GM12878 (cell line): Measurements from ENCODE around the gene CD58. TPM values are rescaled to one million over a fixed set of nuclear protein-coding genes. Genes with fewer than 3 reads are reported as not detected.
A peak's percentile ranks its signal among the peaks of the same experiment; 100 is the strongest.

Experiments
- ATAC-seq: fragments of 200-7000 bp; cut with Tn5 transposase; 3 replicates; pipeline ENCODE4 v1.9.1; 2020; ENCODE audit warnings: mild to moderate bottlenecking, moderate library complexity
- BruUV-seq: library from RNA; stranded (reverse); fragments of 400-500 nt; replicated peaks from 2 replicates; lab custom pipeline; 2021; lab: Mats Ljungman, UMichigan
- CTCF ChIA-PET: fragments of 300-600 bp; sonication (Branson Sonifier 250); formaldehyde crosslinking; extraction: SDS; loops from one replicate; lab custom pipeline; 2021; ENCODE audit warnings: inconsistent platforms; lab: Yijun Ruan, JAX
- POLR2A ChIA-PET: fragments of 350-600 bp; formaldehyde crosslinking; extraction: SDS; loops from one replicate; lab custom pipeline; 2021; ENCODE audit warnings: inconsistent platforms; lab: Charles Lee
- RAD21 ChIA-PET: fragments of 300-600 bp; sonication (Branson Sonifier 250); formaldehyde crosslinking; loops from one replicate; lab custom pipeline; 2023; ENCODE audit warnings: antibody characterized with exemption; ENCODE audit not compliant: unreplicated experiment; lab: Charles Lee
- SMC1A ChIA-PET: fragments of 300-600 bp; sonication (Branson Sonifier 250); formaldehyde crosslinking; loops from one replicate; lab custom pipeline; 2023; ENCODE audit not compliant: unreplicated experiment, uncharacterized antibody; lab: Charles Lee
- DNase-seq: peaks from one replicate; pipeline ENCODE4 v3.0.0-alpha.2; 2011; ENCODE audit warnings: low read depth, low spot score
- FAIRE-seq: peaks from 3 replicates; lab custom pipeline; 2011; peaks lifted over from hg19 to GRCh38; lab: Jason Lieb, UNC
- H2AFZ ChIP-seq: 2 replicates; pipeline ENCODE4 v1.6.0; 2011; ENCODE audit warnings: low read depth, low read length, control low read depth; ENCODE audit not compliant: control insufficient read depth
- H3K27ac ChIP-seq: 2 replicates; pipeline ENCODE4 v1.5.1; 2011; ENCODE audit warnings: control low read depth; ENCODE audit not compliant: control insufficient read depth, insufficient read depth
- H3K27me3 ChIP-seq, 2 experiments: replicated peaks in 1 of 2; 2 replicates each; pipeline versions ENCODE4 v1.6.0 to v1.6.1; 2011; ENCODE audit warnings: low read length in 1 of 2; ENCODE audit not compliant: control insufficient read depth in 2 of 2, insufficient read depth in 2 of 2
- H3K36me3 ChIP-seq, 2 experiments: 2 replicates each; pipeline ENCODE4 v1.5.1; 2011; ENCODE audit warnings: low read length in 1 of 2; ENCODE audit not compliant: control insufficient read depth in 2 of 2, insufficient read depth in 2 of 2
- H3K4me1 ChIP-seq: 2 replicates; pipeline ENCODE4 v1.6.1; 2011; ENCODE audit warnings: mild to moderate bottlenecking, low read length, moderate library complexity, mixed read lengths; ENCODE audit not compliant: control insufficient read depth, insufficient read depth
- H3K4me2 ChIP-seq: 2 replicates; pipeline ENCODE4 v1.6.0; 2011; ENCODE audit warnings: control low read depth; ENCODE audit not compliant: control insufficient read depth, insufficient read depth
- H3K4me3 ChIP-seq: fragments of 200-600 bp; sonication (generic); 2 replicates; pipeline ENCODE4 v1.5.1; 2016
- H3K79me2 ChIP-seq: 2 replicates; pipeline ENCODE4 v1.6.0; 2011; ENCODE audit warnings: low read length; ENCODE audit not compliant: control insufficient read depth, insufficient read depth
- H3K9ac ChIP-seq: 2 replicates; pipeline ENCODE4 v1.8.0; 2011; ENCODE audit warnings: low read length, control low read depth, mixed read lengths; ENCODE audit not compliant: control insufficient read depth, insufficient read depth
- H3K9me3 ChIP-seq: replicated peaks from 3 replicates; pipeline ENCODE4 v1.5.1; 2011; ENCODE audit warnings: mild to moderate bottlenecking, low read length; ENCODE audit not compliant: control insufficient read depth, insufficient read depth
- H4K20me1 ChIP-seq: 2 replicates; pipeline ENCODE4 v1.6.0; 2011; ENCODE audit not compliant: control insufficient read depth, insufficient read depth
- BCL11A ChIP-seq: IDR thresholded peaks from 2 replicates; pipeline ENCODE4 v1.6.1; 2011; ENCODE audit warnings: low read depth, low read length
- GABPA ChIP-seq: IDR thresholded peaks from 2 replicates; pipeline ENCODE4 v1.6.1; 2014; ENCODE audit warnings: antibody characterized with exemption, low read depth, mild to moderate bottlenecking, inconsistent platforms
- MTA3 ChIP-seq: IDR thresholded peaks from 2 replicates; pipeline ENCODE4 v1.6.1; 2012; ENCODE audit warnings: low read length, inconsistent platforms, borderline replicate concordance
- NFYB ChIP-seq: IDR thresholded peaks from 2 replicates; pipeline ENCODE4 v1.6.1; 2011; ENCODE audit warnings: low read depth, mild to moderate bottlenecking, low read length, improper control_type of control experiment, moderate library complexity; ENCODE audit not compliant: insufficient read depth
- POLR2AphosphoS5 ChIP-seq: IDR thresholded peaks from 2 replicates; pipeline ENCODE4 v1.6.1; 2011; ENCODE audit warnings: mild to moderate bottlenecking, low read length, inconsistent platforms
- SP1 ChIP-seq: IDR thresholded peaks from one replicate; pipeline ENCODE4 v1.6.1; 2011; ENCODE audit warnings: low read depth, low read length
- SUPT20H ChIP-seq: IDR thresholded peaks from 2 replicates; pipeline ENCODE4 v1.6.1; 2011; ENCODE audit warnings: low read depth, mild to moderate bottlenecking, low read length, moderate library complexity, borderline replicate concordance; ENCODE audit not compliant: control insufficient read depth
- ZBED1 ChIP-seq: IDR thresholded peaks from 2 replicates; pipeline ENCODE4 v1.6.1; 2016; ENCODE audit warnings: borderline replicate concordance
- WGBS: methylation state at CpG from one replicate; pipeline ENCODE4 v1.1.6; 2016; ENCODE audit warnings: low lambda C conversion rate; ENCODE audit not compliant: insufficient replicate concordance, insufficient coverage; ENCODE audit errors: missing lambda C conversion rate; 5-methylcytosine and 5-hydroxymethylcytosine counted together
- in situ Hi-C: fragments of 300-500 bp; cut with MboI; formaldehyde crosslinking; loops from 9 replicates; pipeline ENCODE4 v1.14.3; 2018; ENCODE audit warnings: mixed read lengths
- intact Hi-C: fragments of 100-400 bp; cut with micrococcal nuclease; formaldehyde crosslinking; loops from one replicate; pipeline ENCODE4 v1.14.2; 2022; ENCODE audit not compliant: unreplicated experiment
- polyA plus RNA-seq, 11 experiments: library from polyadenylated mRNA; depleted of rRNA in 4 of 11; unstranded in 6 of 11; stranded (reverse) in 5 of 11; fragments of >200 nt; fragmentation: Nextera tagmentation in 4 of 11; fragmentation: Illumina TruSeq in 1 of 11; extraction: Ambion mirVana in 4 of 11; extraction: Trizol in 1 of 11; gene quantifications; 1 replicate in 1 of 11; 2 replicates in 10 of 11; pipeline versions ENCODE4 v1.2.1 to v1.2.3, GENCODE V29; 2011 to 2016; ENCODE audit warnings: inconsistent platforms in 2 of 11, missing spikeins in 2 of 11, low read depth in 1 of 11
- total RNA-seq, 4 experiments: library from RNA; depleted of rRNA in 3 of 4; stranded (reverse); fragments of >200 nt in 3 of 4; fragmentation: Illumina TruSeq in 1 of 4; extraction: Trizol in 1 of 4; gene quantifications; 2 replicates each; pipeline versions ENCODE4 v1.2.1 to v1.2.3, GENCODE V29; 2013 to 2021
- TF ChIP-seq, protein P1 (sequence below): fragments of 450-650 bp; IDR thresholded peaks from 2 replicates; pipeline ENCODE4 v1.6.1; 2017; ENCODE audit warnings: mild to moderate bottlenecking, moderate library complexity
- TF ChIP-seq, protein P2 (sequence below): IDR thresholded peaks from 2 replicates; pipeline ENCODE4 v1.6.1; 2011; ENCODE audit warnings: mild to moderate bottlenecking, low read depth, low read length, moderate library complexity; ENCODE audit not compliant: insufficient replicate concordance
- TF ChIP-seq, protein P3 (sequence below): fragments of 450-650 bp; IDR thresholded peaks from 2 replicates; pipeline ENCODE4 v1.6.1; 2017; ENCODE audit warnings: mild to moderate bottlenecking
- TF ChIP-seq, protein P4 (sequence below): IDR thresholded peaks from 2 replicates; pipeline ENCODE4 v1.6.1; 2011; ENCODE audit warnings: borderline replicate concordance, low read depth, mild to moderate bottlenecking, moderate library complexity, low read length; ENCODE audit not compliant: insufficient read depth, poor library complexity, severe bottlenecking
- TF ChIP-seq, protein P5 (sequence below): IDR thresholded peaks from 2 replicates; pipeline ENCODE4 v1.6.1; 2012; ENCODE audit warnings: low read length, inconsistent platforms

CD58 gene
- total and polyA plus RNA-seq, 10 of the 15 experiments (the other 5 are each of a cell fraction or from before 2014, with no cell fraction given): 70.4 to 252 (median 129) TPM

DNA sequence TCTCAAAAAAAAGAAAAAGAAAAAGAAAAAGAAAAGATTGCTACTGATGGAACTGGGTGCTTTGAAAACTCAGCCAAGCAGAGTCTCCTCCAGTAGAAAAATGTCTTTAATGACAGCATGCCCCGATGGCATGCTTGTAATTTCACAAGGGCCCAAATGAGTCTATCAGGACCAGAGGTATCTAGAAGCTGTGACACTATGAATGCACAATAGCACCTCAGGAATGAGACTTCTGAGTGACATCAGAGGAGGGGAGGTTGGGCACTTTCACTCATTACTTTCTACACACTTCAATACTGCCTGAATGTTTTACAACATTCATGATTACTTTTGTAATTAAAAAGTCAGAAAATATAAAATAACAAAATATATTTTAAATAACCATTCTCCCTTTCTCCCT, 15.1 kb upstream of the CD58 start:
- DNase-seq (no peak), ATAC-seq (peak; percentile 78), FAIRE-seq (no peak)
- 0% methylated on average over 1 of the region's 1 CpG for WGBS
- Histone ChIP-seq H2AFZ (peak overlapping the region; percentile 19; the same call in 1 of the 2 replicates), H3K79me2 (no peaks in the 10 kb centered on the region), H3K4me3 (no peak overlapping the region), H3K4me1 (peaks cover 21% of the 10 kb centered on the region), H4K20me1 (no peaks in the 10 kb centered on the region), H3K27me3 (no peaks in the 10 kb centered on the region), H3K36me3 (no peaks in the 10 kb centered on the region), H3K27ac (peak overlapping the region; percentile 66), H3K9me3 (no peaks in the 10 kb centered on the region), H3K9ac (no peak overlapping the region), H3K4me2 (peak overlapping the region; percentile 17; the same call in 1 of the 2 replicates)
- ChIA-PET SMC1A (interaction anchor here (0.6 to 5.9 kb wide), 15 partner anchors 9 to 473 kb away, joined by 3 to 38 read pairs (median 4); no protein-coding TSS in a partner anchor), CTCF (interaction anchor here (1.0 to 6.1 kb wide), 7 partner anchors 9 to 232 kb away, joined by 3 to 48 read pairs (median 5); no protein-coding TSS in a partner anchor), RAD21 (interaction anchor here (1.1 to 2.1 kb wide), 5 partner anchors 11 to 87 kb away, joined by 3 to 13 read pairs (median 7); partner anchors contain the start of gene IGSF3), POLR2A (interaction anchor here (0.9 to 1.9 kb wide), 4 partner anchors 9 to 86 kb away, joined by 3 to 7 read pairs (median 3); no protein-coding TSS in a partner anchor)
- intact Hi-C loops (no loop called here), in situ Hi-C loops (no loop called here)
- BruUV-seq: no TSS peak
- TF ChIP-seq, protein P1, sequence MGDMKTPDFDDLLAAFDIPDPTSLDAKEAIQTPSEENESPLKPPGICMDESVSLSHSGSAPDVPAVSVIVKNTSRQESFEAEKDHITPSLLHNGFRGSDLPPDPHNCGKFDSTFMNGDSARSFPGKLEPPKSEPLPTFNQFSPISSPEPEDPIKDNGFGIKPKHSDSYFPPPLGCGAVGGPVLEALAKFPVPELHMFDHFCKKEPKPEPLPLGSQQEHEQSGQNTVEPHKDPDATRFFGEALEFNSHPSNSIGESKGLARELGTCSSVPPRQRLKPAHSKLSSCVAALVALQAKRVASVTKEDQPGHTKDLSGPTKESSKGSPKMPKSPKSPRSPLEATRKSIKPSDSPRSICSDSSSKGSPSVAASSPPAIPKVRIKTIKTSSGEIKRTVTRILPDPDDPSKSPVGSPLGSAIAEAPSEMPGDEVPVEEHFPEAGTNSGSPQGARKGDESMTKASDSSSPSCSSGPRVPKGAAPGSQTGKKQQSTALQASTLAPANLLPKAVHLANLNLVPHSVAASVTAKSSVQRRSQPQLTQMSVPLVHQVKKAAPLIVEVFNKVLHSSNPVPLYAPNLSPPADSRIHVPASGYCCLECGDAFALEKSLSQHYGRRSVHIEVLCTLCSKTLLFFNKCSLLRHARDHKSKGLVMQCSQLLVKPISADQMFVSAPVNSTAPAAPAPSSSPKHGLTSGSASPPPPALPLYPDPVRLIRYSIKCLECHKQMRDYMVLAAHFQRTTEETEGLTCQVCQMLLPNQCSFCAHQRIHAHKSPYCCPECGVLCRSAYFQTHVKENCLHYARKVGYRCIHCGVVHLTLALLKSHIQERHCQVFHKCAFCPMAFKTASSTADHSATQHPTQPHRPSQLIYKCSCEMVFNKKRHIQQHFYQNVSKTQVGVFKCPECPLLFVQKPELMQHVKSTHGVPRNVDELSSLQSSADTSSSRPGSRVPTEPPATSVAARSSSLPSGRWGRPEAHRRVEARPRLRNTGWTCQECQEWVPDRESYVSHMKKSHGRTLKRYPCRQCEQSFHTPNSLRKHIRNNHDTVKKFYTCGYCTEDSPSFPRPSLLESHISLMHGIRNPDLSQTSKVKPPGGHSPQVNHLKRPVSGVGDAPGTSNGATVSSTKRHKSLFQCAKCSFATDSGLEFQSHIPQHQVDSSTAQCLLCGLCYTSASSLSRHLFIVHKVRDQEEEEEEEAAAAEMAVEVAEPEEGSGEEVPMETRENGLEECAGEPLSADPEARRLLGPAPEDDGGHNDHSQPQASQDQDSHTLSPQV: no peak
- TF ChIP-seq, protein P2, sequence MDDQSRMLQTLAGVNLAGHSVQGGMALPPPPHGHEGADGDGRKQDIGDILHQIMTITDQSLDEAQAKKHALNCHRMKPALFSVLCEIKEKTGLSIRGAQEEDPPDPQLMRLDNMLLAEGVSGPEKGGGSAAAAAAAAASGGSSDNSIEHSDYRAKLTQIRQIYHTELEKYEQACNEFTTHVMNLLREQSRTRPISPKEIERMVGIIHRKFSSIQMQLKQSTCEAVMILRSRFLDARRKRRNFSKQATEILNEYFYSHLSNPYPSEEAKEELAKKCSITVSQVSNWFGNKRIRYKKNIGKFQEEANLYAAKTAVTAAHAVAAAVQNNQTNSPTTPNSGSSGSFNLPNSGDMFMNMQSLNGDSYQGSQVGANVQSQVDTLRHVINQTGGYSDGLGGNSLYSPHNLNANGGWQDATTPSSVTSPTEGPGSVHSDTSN: peak; percentile 12
- TF ChIP-seq SUPT20H (no peak), POLR2AphosphoS5 (no peak), ZBED1 (no peak), BCL11A (no peak), NFYB (no peak), SP1 (no peak), GABPA (no peak), MTA3 (no peak)
- TF ChIP-seq, protein P3, sequence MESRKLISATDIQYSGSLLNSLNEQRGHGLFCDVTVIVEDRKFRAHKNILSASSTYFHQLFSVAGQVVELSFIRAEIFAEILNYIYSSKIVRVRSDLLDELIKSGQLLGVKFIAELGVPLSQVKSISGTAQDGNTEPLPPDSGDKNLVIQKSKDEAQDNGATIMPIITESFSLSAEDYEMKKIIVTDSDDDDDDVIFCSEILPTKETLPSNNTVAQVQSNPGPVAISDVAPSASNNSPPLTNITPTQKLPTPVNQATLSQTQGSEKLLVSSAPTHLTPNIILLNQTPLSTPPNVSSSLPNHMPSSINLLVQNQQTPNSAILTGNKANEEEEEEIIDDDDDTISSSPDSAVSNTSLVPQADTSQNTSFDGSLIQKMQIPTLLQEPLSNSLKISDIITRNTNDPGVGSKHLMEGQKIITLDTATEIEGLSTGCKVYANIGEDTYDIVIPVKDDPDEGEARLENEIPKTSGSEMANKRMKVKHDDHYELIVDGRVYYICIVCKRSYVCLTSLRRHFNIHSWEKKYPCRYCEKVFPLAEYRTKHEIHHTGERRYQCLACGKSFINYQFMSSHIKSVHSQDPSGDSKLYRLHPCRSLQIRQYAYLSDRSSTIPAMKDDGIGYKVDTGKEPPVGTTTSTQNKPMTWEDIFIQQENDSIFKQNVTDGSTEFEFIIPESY: no peak
- TF ChIP-seq, protein P4, sequence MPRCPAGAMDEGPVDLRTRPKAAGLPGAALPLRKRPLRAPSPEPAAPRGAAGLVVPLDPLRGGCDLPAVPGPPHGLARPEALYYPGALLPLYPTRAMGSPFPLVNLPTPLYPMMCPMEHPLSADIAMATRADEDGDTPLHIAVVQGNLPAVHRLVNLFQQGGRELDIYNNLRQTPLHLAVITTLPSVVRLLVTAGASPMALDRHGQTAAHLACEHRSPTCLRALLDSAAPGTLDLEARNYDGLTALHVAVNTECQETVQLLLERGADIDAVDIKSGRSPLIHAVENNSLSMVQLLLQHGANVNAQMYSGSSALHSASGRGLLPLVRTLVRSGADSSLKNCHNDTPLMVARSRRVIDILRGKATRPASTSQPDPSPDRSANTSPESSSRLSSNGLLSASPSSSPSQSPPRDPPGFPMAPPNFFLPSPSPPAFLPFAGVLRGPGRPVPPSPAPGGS: no peak
- TF ChIP-seq, protein P5, sequence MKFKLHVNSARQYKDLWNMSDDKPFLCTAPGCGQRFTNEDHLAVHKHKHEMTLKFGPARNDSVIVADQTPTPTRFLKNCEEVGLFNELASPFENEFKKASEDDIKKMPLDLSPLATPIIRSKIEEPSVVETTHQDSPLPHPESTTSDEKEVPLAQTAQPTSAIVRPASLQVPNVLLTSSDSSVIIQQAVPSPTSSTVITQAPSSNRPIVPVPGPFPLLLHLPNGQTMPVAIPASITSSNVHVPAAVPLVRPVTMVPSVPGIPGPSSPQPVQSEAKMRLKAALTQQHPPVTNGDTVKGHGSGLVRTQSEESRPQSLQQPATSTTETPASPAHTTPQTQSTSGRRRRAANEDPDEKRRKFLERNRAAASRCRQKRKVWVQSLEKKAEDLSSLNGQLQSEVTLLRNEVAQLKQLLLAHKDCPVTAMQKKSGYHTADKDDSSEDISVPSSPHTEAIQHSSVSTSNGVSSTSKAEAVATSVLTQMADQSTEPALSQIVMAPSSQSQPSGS: no peak
